Choroid plexus epithelial cell (primary cell): ENCODE measurements around the gene DCAF6.
A peak's percentile ranks its signal among the peaks of the same experiment; 100 is the strongest.
"Not testable (repeated sequence)": the region's sequence is repeated elsewhere in the genome, so short reads cannot be mapped to it uniquely, and the experiment has no call there.

Source experiments
- DNase-seq: peaks from one replicate; pipeline ENCODE4 v3.0.0-alpha.2; 2010; ENCODE audit warnings: low read depth
- H3K4me3 ChIP-seq: 2 replicates; pipeline ENCODE4 v1.5.1; 2011; ENCODE audit warnings: low read depth, mild to moderate bottlenecking, control low read depth, low read length, moderate library complexity
- CTCF ChIP-seq: conservative IDR thresholded peaks from 2 replicates; pipeline ENCODE4 v1.5.1; 2011; ENCODE audit warnings: low read depth, mild to moderate bottlenecking, control low read depth, inconsistent platforms, low read length, moderate library complexity

Gene DCAF6

GRCh38 chr1:168035345-168035744, 98.9 kb downstream of the DCAF6 start:
- no peak for TF ChIP-seq CTCF
- no peak overlapping the region for H3K4me3 ChIP-seq
- peak; percentile 10 for DNase-seq

GRCh38 chr1:168042362-168042761, 105.9 kb downstream of the DCAF6 start:
- H3K4me3 ChIP-seq = no peak overlapping the region
- TF ChIP-seq CTCF = no peak
- no peak for DNase-seq

- H3K4me3 ChIP-seq = no peak overlapping the region
- no peak for DNase-seq
- TF ChIP-seq CTCF = no peak
Observed at GRCh38 chr1:168045311-168045710, 108.8 kb downstream of the DCAF6 start.

GRCh38 chr1:168050307-168050706, 113.8 kb downstream of the DCAF6 start:
- H3K4me3 ChIP-seq = no peak overlapping the region
- TF ChIP-seq CTCF = no peak
- DNase-seq = no peak

GRCh38 chr1:168050880-168051279, 114.4 kb downstream of the DCAF6 start:
- DNase-seq = no peak
- no peak for TF ChIP-seq CTCF
- H3K4me3 ChIP-seq = no peak overlapping the region

- no peak overlapping the region for H3K4me3 ChIP-seq
- no peak for TF ChIP-seq CTCF
- no peak for DNase-seq
Observed at GRCh38 chr1:168053681-168054080, 117.2 kb downstream of the DCAF6 start.

GRCh38 chr1:168054117-168054516, 117.6 kb downstream of the DCAF6 start:
- H3K4me3 ChIP-seq = no peak overlapping the region
- TF ChIP-seq CTCF = no peak
- DNase-seq = no peak

- not testable (repeated sequence) for DNase-seq
Observed at GRCh38 chr1:168056152-168056551, 119.7 kb downstream of the DCAF6 start.

More at GRCh38 chr1:168056152-168056551, 119.7 kb downstream of the DCAF6 start:
- H3K4me3 ChIP-seq = not testable (repeated sequence)
